NCI-H82 treated with DMSO at 0.1 percent for 48 hours (cell line): Measurements from ENCODE around the gene MST1.
"Not testable (repeated sequence)": the region's sequence is repeated elsewhere in the genome, so short reads cannot be mapped to it uniquely, and the experiment has no call there.

Experiments
- DNase-seq: peaks from one replicate; lab custom pipeline; 2025; ENCODE audit not compliant: unreplicated experiment; lab: John Stamatoyannopoulos, UW

MST1 gene

GRCh38 chr3:49701388-49702077 is 12.3 kb upstream of the MST1 start:
- no peak for DNase-seq

- no peak for DNase-seq
These were observed 11.3 kb upstream of the MST1 start for GRCh38 chr3:49700453-49701128.

GRCh38 chr3:49700014-49700413 is 10.7 kb upstream of the MST1 start:
- no peak for DNase-seq

GRCh38 chr3:49699281-49699979 is 10.2 kb upstream of the MST1 start:
- DNase-seq, result no peak

- DNase-seq, result not testable (repeated sequence)
These were observed 6.2 kb upstream of the MST1 start for GRCh38 chr3:49695350-49696015.

GRCh38 chr3:49694409-49695070 is 5.3 kb upstream of the MST1 start:
- not testable (repeated sequence) for DNase-seq

- DNase-seq, result not testable (repeated sequence)
These were observed 2.2 kb upstream of the MST1 start for GRCh38 chr3:49691481-49691880.

- not testable (repeated sequence) for DNase-seq
These were observed 1.6 kb upstream of the MST1 start for GRCh38 chr3:49690856-49691255.

GRCh38 chr3:49689908-49690624 is 792 bp upstream of the MST1 start:
- DNase-seq, result not testable (repeated sequence)

- DNase-seq, result not testable (repeated sequence)
These were observed 782 bp downstream of the MST1 start for GRCh38 chr3:49688338-49689045.

GRCh38 chr3:49687424-49687795 is 1.9 kb downstream of the MST1 start:
- not testable (repeated sequence) for DNase-seq

GRCh38 chr3:49686769-49687423 is 2.4 kb downstream of the MST1 start:
- not testable (repeated sequence) for DNase-seq

- not testable (repeated sequence) for DNase-seq
These were observed 2.9 kb downstream of the MST1 start for GRCh38 chr3:49686346-49686745.

GRCh38 chr3:49685846-49686245 is 3.4 kb downstream of the MST1 start:
- DNase-seq, result not testable (repeated sequence)

- DNase-seq, result not testable (repeated sequence)
These were observed 4.2 kb downstream of the MST1 start for GRCh38 chr3:49685103-49685502.

- DNase-seq, result not testable (repeated sequence)
These were observed 4.8 kb downstream of the MST1 start for GRCh38 chr3:49684453-49684852.

- DNase-seq, result no peak
These were observed 6.1 kb downstream of the MST1 start for GRCh38 chr3:49683162-49683561.

GRCh38 chr3:49681543-49681942 is 7.7 kb downstream of the MST1 start:
- DNase-seq, result no peak

GRCh38 chr3:49681232-49681522 is 8.1 kb downstream of the MST1 start:
- no peak for DNase-seq
